Activated CD4-positive, alpha-beta memory T cell treated with anti-CD3 and anti-CD28 coated beads for 36 hours (primary cell): ENCODE measurements around the gene MEMO1. TPM values are rescaled to one million over a fixed set of nuclear protein-coding genes. Genes with fewer than 3 reads are reported as not detected.

ENCODE experiments used
- CTCF ChIA-PET: fragments of 350-600 bp; sonication (Branson Sonifier 250); formaldehyde crosslinking; loops from one replicate; lab custom pipeline; 2021; ENCODE audit warnings: antibody characterized with exemption, inconsistent platforms; lab: Charles Lee
- POLR2A ChIA-PET: fragments of 350-600 bp; sonication (Branson Sonifier 250); formaldehyde crosslinking; loops from one replicate; lab custom pipeline; 2021; ENCODE audit warnings: antibody characterized with exemption; lab: Charles Lee
- DNase-seq: peaks from one replicate; pipeline ENCODE4 v3.0.0-alpha.2; 2020
- H3K27ac Mint-ChIP-seq: one replicate; pipeline ENCODE4 v1.8.0; 2021; ENCODE audit warnings: mixed read lengths
- H3K27me3 Mint-ChIP-seq: one replicate; pipeline ENCODE4 v1.8.0; 2021; ENCODE audit warnings: mixed read lengths
- H3K36me3 Mint-ChIP-seq: one replicate; pipeline ENCODE4 v1.8.0; 2021; ENCODE audit warnings: mixed read lengths
- H3K4me1 Mint-ChIP-seq: one replicate; pipeline ENCODE4 v1.8.0; 2021; ENCODE audit warnings: low read depth, mixed read lengths
- H3K4me3 Mint-ChIP-seq: one replicate; pipeline ENCODE4 v1.8.0; 2021; ENCODE audit warnings: mild to moderate bottlenecking, mixed read lengths
- H3K9me3 Mint-ChIP-seq: one replicate; pipeline ENCODE4 v1.8.0; 2021; ENCODE audit warnings: mixed read lengths
- intact Hi-C: fragments of 100-400 bp; cut with micrococcal nuclease; formaldehyde crosslinking; loops from one replicate; pipeline ENCODE4 v1.15.1; 2023
- total RNA-seq, 2 experiments: library from RNA; stranded (reverse); gene quantifications; one replicate each; pipeline ENCODE4 v1.2.3, GENCODE V29; 2021

Gene MEMO1
- total RNA-seq, 2 experiments from 2014 or later = 44.7 to 47.6 TPM

DNA sequence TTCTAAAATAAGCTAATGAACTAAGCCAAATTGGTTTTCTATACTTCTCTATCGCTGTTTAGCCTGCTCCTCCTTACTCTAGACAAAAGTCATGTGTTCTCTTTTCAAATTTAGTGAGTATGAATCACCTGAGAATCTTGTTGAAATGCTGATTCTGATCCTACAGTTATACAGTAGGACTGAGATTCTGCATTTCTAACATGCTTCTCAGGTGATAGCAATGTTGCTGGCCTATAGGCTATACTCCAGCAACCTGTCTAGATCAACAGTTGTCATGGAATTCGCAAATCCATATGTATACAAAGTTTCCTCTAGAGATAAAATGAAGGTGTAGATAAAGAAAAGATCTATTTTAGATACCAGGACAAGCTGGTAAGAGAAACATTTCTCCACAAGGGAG, 62.9 kb downstream of the MEMO1 start:
- CTCF ChIA-PET = no interaction called here
- intact Hi-C loops = no loop called here

DNA sequence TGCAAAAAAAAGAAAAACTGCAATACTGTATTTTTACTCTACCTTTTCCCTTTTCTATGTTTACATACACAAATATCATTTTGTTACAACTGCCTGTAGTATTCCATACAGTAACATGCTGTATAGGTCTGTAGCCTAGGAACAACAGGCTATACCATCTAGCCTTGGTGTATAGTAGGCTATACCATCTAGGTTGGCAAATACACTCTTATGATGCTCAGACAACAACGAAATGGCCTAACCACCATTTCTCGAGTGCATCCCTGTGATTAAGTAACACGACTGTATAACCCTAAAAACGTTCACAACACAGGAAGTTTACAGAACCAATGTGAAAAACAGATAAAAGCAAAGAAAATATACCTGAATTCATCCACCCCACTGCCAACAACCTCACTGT, 64.0 kb downstream of the MEMO1 start:
- CTCF ChIA-PET = no interaction called here
- no peak overlapping the region for H3K4me3 Mint-ChIP-seq
- POLR2A ChIA-PET = no interaction called here
- intact Hi-C loops = no loop called here
- H3K27me3 Mint-ChIP-seq = no peaks in the 10 kb centered on the region
- DNase-seq = no peak
- no peaks in the 10 kb centered on the region for H3K9me3 Mint-ChIP-seq
- no peak overlapping the region for H3K27ac Mint-ChIP-seq
- H3K36me3 Mint-ChIP-seq = peaks cover 7% of the 10 kb centered on the region
- peaks cover 67% of the 10 kb centered on the region for H3K4me1 Mint-ChIP-seq

More for the DNA sequence above, 62.9 kb downstream of the MEMO1 start:
- Mint-ChIP-seq H3K9me3 (no peaks in the 10 kb centered on the region), H3K27me3 (no peaks in the 10 kb centered on the region), H3K36me3 (peaks cover 7% of the 10 kb centered on the region), H3K4me3 (no peak overlapping the region), H3K27ac (no peak overlapping the region), H3K4me1 (peaks cover 68% of the 10 kb centered on the region)
- no peak for DNase-seq
- POLR2A ChIA-PET = no interaction called here

DNA sequence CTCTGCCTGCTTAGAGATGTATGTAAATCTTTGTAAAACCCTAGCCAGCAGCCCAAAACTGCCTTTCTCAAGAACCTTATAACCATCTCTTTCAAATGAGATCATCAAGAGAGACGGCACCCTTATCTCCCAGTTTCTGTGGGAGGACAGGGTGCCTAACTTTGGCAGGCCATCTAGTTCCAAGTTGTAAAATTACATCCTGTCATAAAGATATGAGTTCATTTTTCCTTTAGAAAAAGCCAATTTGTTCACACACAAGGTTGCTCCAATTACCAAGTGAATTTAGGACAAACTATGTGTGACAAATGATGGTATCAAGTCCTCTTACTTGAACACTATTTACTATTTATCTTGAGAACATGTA, 65.3 kb downstream of the MEMO1 start:
- no peak overlapping the region for H3K4me3 Mint-ChIP-seq
- CTCF ChIA-PET = no interaction called here
- no peaks in the 10 kb centered on the region for H3K9me3 Mint-ChIP-seq
- POLR2A ChIA-PET = no interaction called here
- H3K4me1 Mint-ChIP-seq = peaks cover 58% of the 10 kb centered on the region
- DNase-seq = no peak
- intact Hi-C loops = loop anchor here (2.0 kb wide), 1 partner anchor 17 kb away; no protein-coding TSS in a partner anchor
- peak overlapping the region; percentile 49 for H3K27ac Mint-ChIP-seq
- H3K27me3 Mint-ChIP-seq = no peaks in the 10 kb centered on the region
- H3K36me3 Mint-ChIP-seq = peaks cover 7% of the 10 kb centered on the region

DNA sequence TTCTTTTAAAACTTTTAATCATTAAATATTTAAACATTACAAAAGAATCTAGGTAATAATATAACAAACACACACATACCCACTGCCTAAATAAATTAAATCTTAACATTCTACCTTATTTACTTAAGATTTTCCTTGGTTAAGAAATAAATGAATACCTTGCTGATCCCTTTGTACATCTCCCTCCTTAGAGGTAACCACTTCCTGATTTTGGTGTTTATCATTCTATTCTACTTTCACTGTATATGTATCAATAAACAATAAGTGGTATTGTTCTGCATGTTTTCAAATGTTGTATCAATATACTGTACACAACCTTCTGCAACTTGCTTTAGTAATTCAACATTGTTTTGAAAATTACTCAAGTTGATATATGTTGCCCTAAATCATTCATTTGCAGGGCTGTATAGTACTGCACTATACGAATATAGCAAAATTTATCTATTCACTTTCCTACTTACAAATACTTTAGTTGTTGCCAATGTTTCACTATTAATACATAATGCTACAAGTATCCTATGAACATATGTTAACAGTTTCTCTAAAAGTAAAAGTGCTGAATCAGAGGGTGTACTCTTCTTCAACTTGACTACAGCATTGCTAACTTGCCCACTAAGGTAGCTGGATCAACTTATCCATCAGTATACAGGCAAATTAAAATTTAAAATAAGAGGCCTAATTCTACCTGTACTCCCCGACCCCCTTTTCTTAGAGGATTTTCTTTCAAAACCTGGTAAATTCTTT, 65.8 kb downstream of the MEMO1 start:
- POLR2A ChIA-PET = no interaction called here
- intact Hi-C loops = loop anchor here (2.0 kb wide), 1 partner anchor 18 kb away; no protein-coding TSS in a partner anchor
- H3K36me3 Mint-ChIP-seq = peaks cover 7% of the 10 kb centered on the region
- CTCF ChIA-PET = no interaction called here
- DNase-seq = no peak
- H3K27me3 Mint-ChIP-seq = no peaks in the 10 kb centered on the region
- H3K27ac Mint-ChIP-seq = peak overlapping the region; percentile 49
- H3K4me3 Mint-ChIP-seq = no peak overlapping the region
- no peaks in the 10 kb centered on the region for H3K9me3 Mint-ChIP-seq
- peaks cover 56% of the 10 kb centered on the region for H3K4me1 Mint-ChIP-seq

DNA sequence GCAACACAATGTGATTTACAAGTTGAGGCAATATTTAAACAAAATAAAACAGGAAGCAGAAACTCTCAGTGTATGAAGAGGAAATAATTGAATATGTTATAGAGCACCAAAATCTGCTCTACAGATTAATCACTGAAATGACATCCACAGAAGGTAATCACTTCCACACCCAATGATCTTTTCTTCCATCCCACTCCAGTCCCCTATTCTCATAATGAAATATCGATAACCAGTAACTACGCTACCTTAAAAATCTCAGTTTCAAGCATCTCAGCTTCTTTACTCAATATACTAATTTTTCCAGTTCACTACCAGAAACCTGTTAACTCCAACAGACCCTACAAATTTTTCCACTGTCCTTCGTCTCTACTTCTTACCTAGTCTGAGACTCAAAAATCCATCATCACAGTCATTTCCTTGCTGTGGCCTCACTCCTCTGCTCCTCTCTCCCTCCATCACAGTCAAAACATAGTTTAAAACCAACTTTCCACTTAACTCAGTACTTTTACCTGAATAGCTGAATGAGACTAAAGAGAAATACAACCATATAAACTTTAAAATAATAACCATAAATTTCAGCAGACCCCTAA, 67.1 kb downstream of the MEMO1 start:
- Mint-ChIP-seq H3K9me3 (no peaks in the 10 kb centered on the region), H3K36me3 (peaks cover 2% of the 10 kb centered on the region), H3K27me3 (no peaks in the 10 kb centered on the region), H3K4me1 (peaks cover 47% of the 10 kb centered on the region), H3K4me3 (no peak overlapping the region), H3K27ac (peak overlapping the region; percentile 30)
- POLR2A ChIA-PET = interaction anchor here (0.6 to 0.7 kb wide), 2 partner anchors 65 to 531 kb away, joined by 3 to 4 read pairs; no protein-coding TSS in a partner anchor
- CTCF ChIA-PET = no interaction called here
- intact Hi-C loops = loop anchor here (2.0 kb wide), 1 partner anchor 19 kb away; no protein-coding TSS in a partner anchor
- no peak for DNase-seq

DNA sequence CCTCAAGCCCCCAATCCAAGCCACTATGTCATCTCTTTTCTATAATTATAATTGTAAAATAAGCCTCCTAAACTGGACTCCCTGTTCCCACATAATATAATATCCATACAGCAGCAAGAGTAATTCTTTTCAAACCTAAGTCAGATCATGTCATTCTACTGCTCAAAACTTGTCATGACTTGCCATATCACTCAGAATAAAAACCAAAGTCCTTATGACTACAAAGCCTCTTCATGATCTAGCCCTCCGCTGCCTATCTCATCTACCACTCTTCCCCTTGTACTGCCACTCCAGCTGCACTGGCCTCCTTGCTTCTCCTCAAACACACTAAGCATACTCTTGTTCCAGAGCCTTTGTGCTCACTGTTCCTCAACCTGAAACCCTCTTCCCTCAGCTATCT, 69.9 kb downstream of the MEMO1 start:
- H3K4me3 Mint-ChIP-seq = no peak overlapping the region
- H3K36me3 Mint-ChIP-seq = peaks cover 2% of the 10 kb centered on the region
- no peak overlapping the region for H3K27ac Mint-ChIP-seq
- POLR2A ChIA-PET = interaction anchor here (0.5 kb wide), 1 partner anchor 14 kb away, joined by 5 read pairs; no protein-coding TSS in a partner anchor
- DNase-seq = no peak
- H3K4me1 Mint-ChIP-seq = peaks cover 38% of the 10 kb centered on the region
- no peaks in the 10 kb centered on the region for H3K9me3 Mint-ChIP-seq
- CTCF ChIA-PET = no interaction called here
- H3K27me3 Mint-ChIP-seq = no peaks in the 10 kb centered on the region
- intact Hi-C loops = no loop called here

DNA sequence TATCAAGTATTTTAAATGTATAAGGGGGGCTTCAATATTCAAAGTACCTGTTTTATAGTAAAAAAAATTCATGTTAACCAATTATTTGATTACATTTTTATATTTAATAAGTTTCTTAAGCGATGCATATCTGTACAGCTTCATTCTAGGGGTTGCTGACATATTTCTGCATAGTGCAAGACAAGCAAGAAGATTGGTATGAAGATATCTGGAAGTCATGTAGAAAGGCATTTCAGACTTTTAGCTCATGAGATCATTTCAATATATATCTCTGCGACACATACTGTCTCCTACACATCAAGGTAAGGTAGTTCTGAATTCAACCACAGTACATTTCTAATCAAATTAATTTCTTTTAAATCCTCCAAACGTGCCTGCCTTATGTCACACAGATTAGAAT, 73.1 kb downstream of the MEMO1 start:
- no peak for DNase-seq
- intact Hi-C loops = no loop called here
- ChIA-PET POLR2A (no interaction called here), CTCF (no interaction called here)
- Mint-ChIP-seq H3K27me3 (no peaks in the 10 kb centered on the region), H3K4me1 (peaks cover 14% of the 10 kb centered on the region), H3K4me3 (no peak overlapping the region), H3K9me3 (no peaks in the 10 kb centered on the region), H3K36me3 (no peaks in the 10 kb centered on the region), H3K27ac (no peak overlapping the region)

DNA sequence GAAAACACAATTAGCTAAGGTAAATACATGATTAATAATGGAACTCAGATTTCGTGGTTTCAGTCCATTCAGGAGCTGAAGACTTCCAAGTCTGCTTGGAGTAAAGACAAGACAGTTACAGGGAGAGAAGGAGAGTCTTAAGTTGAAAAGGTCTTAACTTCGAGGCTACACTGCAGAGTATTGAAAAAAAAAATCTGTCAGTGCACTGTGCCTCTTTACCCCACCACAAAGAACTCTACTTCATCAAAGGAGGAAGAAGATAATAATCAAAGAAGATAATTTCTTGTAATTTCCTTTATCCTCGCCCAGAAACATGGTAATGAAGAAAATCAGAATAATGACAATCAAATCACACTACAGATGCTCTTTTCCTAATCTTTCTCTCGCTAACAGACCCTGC, 75.4 kb downstream of the MEMO1 start:
- Mint-ChIP-seq H3K9me3 (no peaks in the 10 kb centered on the region), H3K27me3 (no peaks in the 10 kb centered on the region), H3K4me3 (no peak overlapping the region), H3K27ac (no peak overlapping the region), H3K36me3 (peaks cover 4% of the 10 kb centered on the region), H3K4me1 (peaks cover 18% of the 10 kb centered on the region)
- no peak for DNase-seq
- intact Hi-C loops = no loop called here
- ChIA-PET POLR2A (interaction anchor here (1.1 kb wide), 1 partner anchor 104 kb away, joined by 3 read pairs; the partner anchor contains the start of gene DPY30), CTCF (no interaction called here)

DNA sequence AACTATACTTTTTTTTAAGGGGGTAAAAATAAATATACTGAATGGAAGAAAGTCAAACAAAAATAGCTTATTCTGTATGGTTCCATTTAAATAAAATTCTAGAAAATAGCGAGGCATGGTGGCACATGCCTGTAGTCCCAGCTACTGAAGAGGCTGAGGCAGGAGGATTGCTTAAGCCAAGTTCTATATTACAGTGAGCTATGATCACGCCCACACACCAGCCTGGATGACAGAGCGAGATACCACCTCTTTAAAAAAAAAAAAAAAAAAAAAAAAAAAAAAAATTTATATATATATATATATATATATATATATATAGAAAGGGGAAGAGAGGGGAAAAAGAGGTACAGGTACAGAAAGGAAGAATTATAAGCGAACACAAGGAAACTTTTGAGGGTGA, 77.7 kb downstream of the MEMO1 start:
- DNase-seq = peak; percentile 38
- ChIA-PET POLR2A (no interaction called here), CTCF (interaction anchor here (0.7 kb wide), 1 partner anchor 148 kb away, joined by 3 read pairs; no protein-coding TSS in a partner anchor)
- Mint-ChIP-seq H3K27me3 (no peaks in the 10 kb centered on the region), H3K36me3 (peaks cover 7% of the 10 kb centered on the region), H3K9me3 (no peaks in the 10 kb centered on the region), H3K4me3 (no peak overlapping the region), H3K27ac (no peak overlapping the region), H3K4me1 (peaks cover 18% of the 10 kb centered on the region)
- intact Hi-C loops = no loop called here

DNA sequence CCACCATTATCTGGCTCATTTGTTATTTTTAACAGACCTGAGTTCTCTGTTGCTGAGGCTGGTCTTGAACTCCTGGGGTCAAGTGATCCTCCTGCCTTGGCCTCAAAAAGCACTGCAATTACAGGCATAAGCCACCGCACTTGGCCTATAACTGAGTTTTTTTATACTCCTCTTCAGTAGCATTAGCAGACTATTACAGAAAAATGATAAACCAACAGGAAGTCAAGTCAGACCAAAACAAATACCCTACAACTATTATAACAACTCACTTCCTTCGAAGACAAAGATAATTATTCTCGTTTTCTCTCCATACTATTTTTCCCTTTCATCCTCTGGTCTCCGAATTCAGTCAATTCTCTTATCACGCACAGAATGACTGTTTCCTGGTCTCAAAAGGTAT, 78.2 kb downstream of the MEMO1 start:
- Mint-ChIP-seq H3K27me3 (no peaks in the 10 kb centered on the region), H3K4me3 (no peak overlapping the region), H3K9me3 (no peaks in the 10 kb centered on the region), H3K4me1 (peaks cover 18% of the 10 kb centered on the region), H3K27ac (no peak overlapping the region), H3K36me3 (peaks cover 7% of the 10 kb centered on the region)
- intact Hi-C loops = no loop called here
- CTCF ChIA-PET = no interaction called here
- no peak for DNase-seq
- POLR2A ChIA-PET = no interaction called here

DNA sequence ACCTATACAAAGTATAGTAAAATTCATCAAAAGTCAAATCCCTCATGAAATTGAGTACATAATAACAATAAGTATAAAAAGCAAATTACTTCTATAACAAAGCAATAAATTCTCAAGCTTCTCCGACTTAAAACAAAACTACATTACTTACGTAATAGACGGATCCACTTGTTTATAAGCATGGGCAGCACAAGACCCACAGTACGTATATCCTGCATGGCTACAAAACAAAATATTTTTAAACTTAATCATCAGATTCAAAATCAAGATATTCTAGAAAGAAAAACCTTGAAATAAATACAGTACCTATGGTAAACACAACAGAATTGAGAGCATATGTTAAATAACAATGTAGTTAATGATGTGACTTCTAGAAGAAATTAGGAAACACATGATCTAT, 78.9 kb downstream of the MEMO1 start:
- H3K4me3 Mint-ChIP-seq = no peak overlapping the region
- no peaks in the 10 kb centered on the region for H3K9me3 Mint-ChIP-seq
- H3K4me1 Mint-ChIP-seq = peaks cover 17% of the 10 kb centered on the region
- H3K27me3 Mint-ChIP-seq = no peaks in the 10 kb centered on the region
- H3K27ac Mint-ChIP-seq = no peak overlapping the region
- POLR2A ChIA-PET = no interaction called here
- CTCF ChIA-PET = no interaction called here
- intact Hi-C loops = no loop called here
- H3K36me3 Mint-ChIP-seq = peaks cover 7% of the 10 kb centered on the region
- no peak for DNase-seq

DNA sequence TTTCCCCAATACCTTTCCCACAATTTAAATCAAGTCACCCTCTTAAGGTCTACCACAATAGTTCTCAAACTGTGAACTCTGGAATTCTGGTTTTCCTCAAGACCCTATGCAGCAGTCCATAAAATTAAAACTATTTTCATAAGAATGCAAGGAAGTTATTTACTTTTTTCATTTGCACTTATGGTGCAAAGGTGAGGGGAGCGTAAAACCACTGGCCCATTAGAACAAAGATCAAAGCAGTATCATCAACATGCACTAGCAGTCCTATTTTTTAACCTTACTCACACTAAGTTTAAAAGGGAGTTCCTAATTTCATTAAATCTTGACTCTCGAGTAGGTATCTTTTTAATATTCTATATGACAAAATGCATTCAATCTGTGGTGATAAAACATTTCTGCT, 85.3 kb downstream of the MEMO1 start:
- peaks cover 13% of the 10 kb centered on the region for H3K36me3 Mint-ChIP-seq
- POLR2A ChIA-PET = no interaction called here
- no peak overlapping the region for H3K4me3 Mint-ChIP-seq
- no peak overlapping the region for H3K27ac Mint-ChIP-seq
- no peaks in the 10 kb centered on the region for H3K9me3 Mint-ChIP-seq
- no peaks in the 10 kb centered on the region for H3K27me3 Mint-ChIP-seq
- intact Hi-C loops = no loop called here
- CTCF ChIA-PET = no interaction called here
- DNase-seq = no peak
- peaks cover 12% of the 10 kb centered on the region for H3K4me1 Mint-ChIP-seq
